ENCODE results near the gene CEP78.
"Not testable (repeated sequence)": the region's sequence is repeated elsewhere in the genome, so short reads cannot be mapped to it uniquely, and the experiment has no call there.

The CEP78 gene

GRCh38 chr9:78214492-78214891, 21.4 kb upstream of the CEP78 start:
- in situ Hi-C loops (cut with MboI; ENCODE audit: low sequenced_read_pairs): no loop called here
- no peak for DNase-seq (ENCODE audit: low spot score in 2 of 2)
- Histone ChIP-seq H3K4me1 (peaks cover 10% of the 10 kb centered on the region), H3K4me3 (no peak overlapping the region), H3K9me3 (no peaks in the 10 kb centered on the region), H3K27me3 (ENCODE audit: low read depth) (no peaks in the 10 kb centered on the region), H3K36me3 (replicated peaks) (no peaks in the 10 kb centered on the region)

GRCh38 chr9:78215706-78216105, 20.2 kb upstream of the CEP78 start:
- Histone ChIP-seq H3K9me3 (no peaks in the 10 kb centered on the region), H3K36me3 (replicated peaks) (no peaks in the 10 kb centered on the region), H3K4me3 (no peak overlapping the region), H3K27me3 (ENCODE audit: low read depth) (no peaks in the 10 kb centered on the region), H3K4me1 (peaks cover 10% of the 10 kb centered on the region)
- in situ Hi-C loops (cut with MboI; ENCODE audit: low sequenced_read_pairs): no loop called here
- no peak for DNase-seq (ENCODE audit: low spot score in 2 of 2)

DNA sequence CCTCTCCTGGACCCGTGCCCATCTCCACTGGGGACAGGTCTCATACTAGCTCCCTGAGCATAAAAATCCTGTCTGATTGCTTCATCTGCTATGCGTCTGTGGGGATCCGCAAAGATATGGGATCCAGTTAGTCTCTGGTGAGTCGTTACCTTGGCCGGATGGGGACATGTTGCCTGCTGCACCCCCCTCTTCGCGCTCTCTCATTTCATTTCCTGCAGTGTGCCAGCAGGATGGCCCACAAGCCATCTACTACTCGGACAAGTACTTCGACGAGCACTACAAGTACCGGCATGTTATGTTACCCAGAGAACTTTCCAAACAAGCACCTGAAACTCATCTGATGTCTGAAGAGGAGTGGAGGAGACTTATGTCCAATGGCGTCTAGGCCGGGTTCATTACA, 17.0 kb upstream of the CEP78 start:
- DNase-seq (ENCODE audit: low spot score in 2 of 2): no peak
- H3K36me3 ChIP-seq (replicated peaks): no peaks in the 10 kb centered on the region
- in situ Hi-C loops (cut with MboI; ENCODE audit: low sequenced_read_pairs): no loop called here
- no peaks in the 10 kb centered on the region for H3K27me3 ChIP-seq (ENCODE audit: low read depth)
- H3K4me1 ChIP-seq: 0 out of 2 replicates have a peak, but pooled peaks cover 1% of the 10 kb centered on the region
- no peaks in the 10 kb centered on the region; the same call in 1 of the 2 replicates for H3K9me3 ChIP-seq
- H3K4me3 ChIP-seq: no peak overlapping the region

DNA sequence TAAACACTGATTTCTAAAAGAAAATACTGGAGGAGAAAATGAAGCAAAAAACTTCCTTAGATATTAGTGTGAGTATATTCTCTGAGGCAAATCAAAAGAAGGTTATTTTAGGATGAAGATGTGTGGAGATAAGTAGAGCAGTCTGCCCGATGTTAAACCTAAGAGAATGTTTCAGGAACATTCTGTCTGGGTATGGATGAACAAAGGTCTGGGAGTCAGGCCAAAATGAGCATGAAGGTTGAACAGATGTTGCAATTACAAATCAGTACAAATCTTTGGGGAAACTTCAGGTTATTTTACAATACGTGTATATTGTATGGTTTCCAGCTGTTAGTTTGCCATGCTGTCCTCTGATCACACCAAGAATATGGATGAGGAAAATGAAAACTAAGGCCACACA, 14.4 kb upstream of the CEP78 start:
- H3K4me3 ChIP-seq: no peak overlapping the region
- H3K9me3 ChIP-seq: no peaks in the 10 kb centered on the region; the same call in 1 of the 2 replicates
- H3K4me1 ChIP-seq: no peaks in the 10 kb centered on the region
- no peak for DNase-seq (ENCODE audit: low spot score in 2 of 2)
- H3K27me3 ChIP-seq (ENCODE audit: low read depth): no peaks in the 10 kb centered on the region
- in situ Hi-C loops (cut with MboI; ENCODE audit: low sequenced_read_pairs): no loop called here
- H3K36me3 ChIP-seq (replicated peaks): no peaks in the 10 kb centered on the region

GRCh38 chr9:78221841-78222240, 14.0 kb upstream of the CEP78 start:
- not testable (repeated sequence) for DNase-seq (ENCODE audit: low spot score in 2 of 2); H3K9me3 ChIP-seq

GRCh38 chr9:78230761-78231160, 5.1 kb upstream of the CEP78 start:
- peak; percentile 53 to 93 for DNase-seq (ENCODE audit: low spot score in 2 of 2)
- in situ Hi-C loops (cut with MboI; ENCODE audit: low sequenced_read_pairs): no loop called here
- Histone ChIP-seq H3K9me3 (no peaks in the 10 kb centered on the region), H3K4me3 (no peak overlapping the region; the same call in 1 of the 2 replicates), H3K36me3 (replicated peaks) (no peaks in the 10 kb centered on the region), H3K4me1 (peaks cover 25% of the 10 kb centered on the region), H3K27me3 (ENCODE audit: low read depth) (no peaks in the 10 kb centered on the region)

More at GRCh38 chr9:78221841-78222240, 14.0 kb upstream of the CEP78 start:
- H3K4me1 ChIP-seq; H3K4me3 ChIP-seq; in situ Hi-C loops (cut with MboI; ENCODE audit: low sequenced_read_pairs); H3K27me3 ChIP-seq (ENCODE audit: low read depth); H3K36me3 ChIP-seq (replicated peaks): not testable (repeated sequence)

GRCh38 chr9:78232471-78232870, 3.4 kb upstream of the CEP78 start:
- in situ Hi-C loops (cut with MboI; ENCODE audit: low sequenced_read_pairs); H3K9me3 ChIP-seq; H3K4me3 ChIP-seq; H3K27me3 ChIP-seq (ENCODE audit: low read depth); H3K36me3 ChIP-seq (replicated peaks); DNase-seq (ENCODE audit: low spot score in 2 of 2): not testable (repeated sequence)
- peaks cover 25% of the 10 kb centered on the region for H3K4me1 ChIP-seq

GRCh38 chr9:78234810-78235209, 1.1 kb upstream of the CEP78 start:
- in situ Hi-C loops (cut with MboI; ENCODE audit: low sequenced_read_pairs): no loop called here
- H3K36me3 ChIP-seq (replicated peaks): peaks cover 2% of the 10 kb centered on the region
- DNase-seq (ENCODE audit: low spot score in 2 of 2): peak; percentile 21 to 76
- no peaks in the 10 kb centered on the region; the same call in 1 of the 2 replicates for H3K9me3 ChIP-seq
- H3K27me3 ChIP-seq (ENCODE audit: low read depth): no peaks in the 10 kb centered on the region
- peaks cover 34% of the 10 kb centered on the region for H3K4me1 ChIP-seq
- peak overlapping the region; percentile 73 for H3K4me3 ChIP-seq

- Histone ChIP-seq H3K27me3 (ENCODE audit: low read depth) (no peaks in the 10 kb centered on the region), H3K9me3 (no peaks in the 10 kb centered on the region; the same call in 1 of the 2 replicates), H3K4me1 (peaks cover 33% of the 10 kb centered on the region), H3K4me3 (peak overlapping the region; percentile 73), H3K36me3 (replicated peaks) (peaks cover 7% of the 10 kb centered on the region)
- in situ Hi-C loops (cut with MboI; ENCODE audit: low sequenced_read_pairs): no loop called here
- DNase-seq (ENCODE audit: low spot score in 2 of 2): no peak
These were observed 566 bp upstream of the CEP78 start for GRCh38 chr9:78235256-78235761.

DNA sequence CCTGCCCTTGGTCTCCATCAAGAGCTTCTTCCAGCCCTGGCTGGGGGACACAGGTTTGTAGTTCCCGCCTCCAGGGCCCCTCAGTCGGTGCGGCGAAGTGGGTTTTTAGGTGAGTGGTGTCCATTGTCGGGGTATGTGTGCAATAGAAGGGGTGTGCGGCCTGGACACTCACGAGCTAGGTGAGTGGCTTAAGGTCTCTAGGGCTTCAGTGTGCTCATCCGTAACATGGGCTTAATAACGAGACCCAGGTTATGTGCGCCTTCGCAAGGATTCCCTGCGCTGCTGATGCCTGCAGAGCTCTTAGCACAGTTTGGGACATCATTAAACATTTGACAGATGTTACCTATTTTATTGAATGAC, 656 bp downstream of the CEP78 start:
- Histone ChIP-seq H3K27me3 (ENCODE audit: low read depth) (no peaks in the 10 kb centered on the region), H3K9me3 (no peaks in the 10 kb centered on the region; the same call in 1 of the 2 replicates), H3K4me1 (peaks cover 29% of the 10 kb centered on the region), H3K36me3 (replicated peaks) (peaks cover 17% of the 10 kb centered on the region), H3K4me3 (peak overlapping the region; percentile 73)
- in situ Hi-C loops (cut with MboI; ENCODE audit: low sequenced_read_pairs): no loop called here
- DNase-seq (ENCODE audit: low spot score in 2 of 2): no peak

GRCh38 chr9:78238046-78239038, 2.5 kb downstream of the CEP78 start:
- H3K4me1 ChIP-seq: peaks cover 41% of the 10 kb centered on the region
- no peaks in the 10 kb centered on the region; the same call in 1 of the 2 replicates for H3K9me3 ChIP-seq
- in situ Hi-C loops (cut with MboI; ENCODE audit: low sequenced_read_pairs): no loop called here
- DNase-seq (ENCODE audit: low spot score in 2 of 2): peak; percentile 42 to 47
- no peaks in the 10 kb centered on the region for H3K27me3 ChIP-seq (ENCODE audit: low read depth)
- H3K4me3 ChIP-seq: peak overlapping the region; percentile 73
- H3K36me3 ChIP-seq (replicated peaks): peaks cover 36% of the 10 kb centered on the region

- H3K36me3 ChIP-seq (replicated peaks): peaks cover 40% of the 10 kb centered on the region
- DNase-seq (ENCODE audit: low spot score in 2 of 2): peak; percentile 73 to 78
- no peaks in the 10 kb centered on the region; the same call in 1 of the 2 replicates for H3K9me3 ChIP-seq
- peaks cover 44% of the 10 kb centered on the region for H3K4me1 ChIP-seq
- in situ Hi-C loops (cut with MboI; ENCODE audit: low sequenced_read_pairs): no loop called here
- H3K4me3 ChIP-seq: peak overlapping the region; percentile 73
- no peaks in the 10 kb centered on the region for H3K27me3 ChIP-seq (ENCODE audit: low read depth)
These were observed 3.6 kb downstream of the CEP78 start for GRCh38 chr9:78239506-78239905.

DNA sequence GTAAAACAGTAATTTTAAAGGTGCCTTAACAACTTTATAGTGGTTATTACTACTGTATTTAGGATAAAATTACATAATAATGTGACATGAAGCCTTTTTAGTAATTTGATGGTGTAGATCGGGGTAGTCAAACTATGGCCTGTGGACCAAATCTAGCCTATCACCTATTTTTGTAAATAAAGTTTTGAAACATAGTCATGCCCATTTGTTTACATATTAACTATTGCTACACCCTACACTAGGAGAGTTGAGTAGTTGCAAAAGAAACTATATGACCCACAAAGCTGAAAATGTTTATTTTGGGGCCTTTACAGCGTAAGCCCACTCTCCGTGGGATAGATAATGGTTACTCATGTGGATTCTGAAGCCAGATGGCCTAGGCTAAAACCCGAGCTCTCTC, 6.2 kb downstream of the CEP78 start:
- in situ Hi-C loops (cut with MboI; ENCODE audit: low sequenced_read_pairs): no loop called here
- DNase-seq (ENCODE audit: low spot score in 2 of 2): no peak
- Histone ChIP-seq H3K9me3 (no peaks in the 10 kb centered on the region; the same call in 1 of the 2 replicates), H3K27me3 (ENCODE audit: low read depth) (no peaks in the 10 kb centered on the region), H3K36me3 (replicated peaks) (peaks cover 52% of the 10 kb centered on the region), H3K4me3 (no peak overlapping the region), H3K4me1 (peaks cover 63% of the 10 kb centered on the region)

- DNase-seq (ENCODE audit: low spot score in 2 of 2): no peak
These were observed 7.3 kb downstream of the CEP78 start for GRCh38 chr9:78243130-78243529.

More at GRCh38 chr9:78243130-78243529, 7.3 kb downstream of the CEP78 start:
- no peaks in the 10 kb centered on the region for H3K27me3 ChIP-seq (ENCODE audit: low read depth)
- no peaks in the 10 kb centered on the region for H3K9me3 ChIP-seq
- H3K4me1 ChIP-seq: peaks cover 63% of the 10 kb centered on the region
- peaks cover 62% of the 10 kb centered on the region for H3K36me3 ChIP-seq (replicated peaks)
- no peak overlapping the region for H3K4me3 ChIP-seq
- in situ Hi-C loops (cut with MboI; ENCODE audit: low sequenced_read_pairs): no loop called here
